ENCODE measurements around the gene TEX19. TPM values are rescaled to one million over a fixed set of nuclear protein-coding genes. Genes with fewer than 3 reads are reported as not detected.
"Not testable (repeated sequence)": the region's sequence is repeated elsewhere in the genome, so short reads cannot be mapped to it uniquely, and the experiment has no call there.

TEX19 gene
- total and polyA plus RNA-seq, 4 donors = 0.03 TPM; not detected in 3

- Histone ChIP-seq H3K27me3 (ENCODE audit: control insufficient read depth in 3 of 3, insufficient read depth in 3 of 3, low read length in 2 of 3) (peaks cover 33 to 51% (median 35%) of the 10 kb centered on the region in 3 donors), H3K36me3 (ENCODE audit: control insufficient read depth in 4 of 4, insufficient read depth in 4 of 4, low read length in 4 of 4) (no peaks in the 10 kb centered on the region), H3K27ac (ENCODE audit: low read depth in 1 of 2, low read length in 1 of 2) (no peak overlapping the region), H3K9ac (ENCODE audit: insufficient read depth in 1 of 2, low read length in 2 of 2) (no peak overlapping the region), H3K4me3 (no peak overlapping the region), H3K4me1 (ENCODE audit: control insufficient read depth in 5 of 5, insufficient read depth in 5 of 5, low read length in 5 of 5) (peaks cover 0 to 13% (median 5%) of the 10 kb centered on the region in 5 donors), H3K9me3 (ENCODE audit: control insufficient read depth in 4 of 4, insufficient read depth in 3 of 4, low read length in 3 of 4) (peaks cover 0 to 7% (median 0%) of the 10 kb centered on the region in 4 donors)
- no peak for DNase-seq
- TF ChIP-seq, protein P1, sequence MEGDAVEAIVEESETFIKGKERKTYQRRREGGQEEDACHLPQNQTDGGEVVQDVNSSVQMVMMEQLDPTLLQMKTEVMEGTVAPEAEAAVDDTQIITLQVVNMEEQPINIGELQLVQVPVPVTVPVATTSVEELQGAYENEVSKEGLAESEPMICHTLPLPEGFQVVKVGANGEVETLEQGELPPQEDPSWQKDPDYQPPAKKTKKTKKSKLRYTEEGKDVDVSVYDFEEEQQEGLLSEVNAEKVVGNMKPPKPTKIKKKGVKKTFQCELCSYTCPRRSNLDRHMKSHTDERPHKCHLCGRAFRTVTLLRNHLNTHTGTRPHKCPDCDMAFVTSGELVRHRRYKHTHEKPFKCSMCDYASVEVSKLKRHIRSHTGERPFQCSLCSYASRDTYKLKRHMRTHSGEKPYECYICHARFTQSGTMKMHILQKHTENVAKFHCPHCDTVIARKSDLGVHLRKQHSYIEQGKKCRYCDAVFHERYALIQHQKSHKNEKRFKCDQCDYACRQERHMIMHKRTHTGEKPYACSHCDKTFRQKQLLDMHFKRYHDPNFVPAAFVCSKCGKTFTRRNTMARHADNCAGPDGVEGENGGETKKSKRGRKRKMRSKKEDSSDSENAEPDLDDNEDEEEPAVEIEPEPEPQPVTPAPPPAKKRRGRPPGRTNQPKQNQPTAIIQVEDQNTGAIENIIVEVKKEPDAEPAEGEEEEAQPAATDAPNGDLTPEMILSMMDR (IDR thresholded peaks at IDR 0.05; ENCODE audit: control extremely low read depth, extremely low read depth) = no peak
- ATAC-seq (ENCODE audit: insufficient read depth, low FRiP score) = no peak
- WGBS, 2 donors = 70 to 78% methylated on average over 16 of the region's 16 CpGs
These were observed 17.1 kb downstream of the TEX19 start for GRCh38 chr17:82376042-82376730.

- peaks cover 23 to 47% (median 37%) of the 10 kb centered on the region in 3 donors for H3K27me3 ChIP-seq (ENCODE audit: control insufficient read depth in 3 of 3, insufficient read depth in 3 of 3, low read length in 2 of 3)
- not testable (repeated sequence) for DNase-seq; H3K4me3 ChIP-seq; ATAC-seq (ENCODE audit: insufficient read depth, low FRiP score); H3K9ac ChIP-seq (ENCODE audit: insufficient read depth in 1 of 2, low read length in 2 of 2); H3K9me3 ChIP-seq (ENCODE audit: control insufficient read depth in 4 of 4, insufficient read depth in 3 of 4, low read length in 3 of 4); H3K36me3 ChIP-seq (ENCODE audit: control insufficient read depth in 4 of 4, insufficient read depth in 4 of 4, low read length in 4 of 4); H3K4me1 ChIP-seq (ENCODE audit: control insufficient read depth in 5 of 5, insufficient read depth in 5 of 5, low read length in 5 of 5); H3K27ac ChIP-seq (ENCODE audit: low read depth in 1 of 2, low read length in 1 of 2)
- WGBS, 2 donors = 53 to 63% methylated on average over 3 of the region's 5 CpGs
These were observed 18.2 kb downstream of the TEX19 start for GRCh38 chr17:82377294-82377693.

DNA sequence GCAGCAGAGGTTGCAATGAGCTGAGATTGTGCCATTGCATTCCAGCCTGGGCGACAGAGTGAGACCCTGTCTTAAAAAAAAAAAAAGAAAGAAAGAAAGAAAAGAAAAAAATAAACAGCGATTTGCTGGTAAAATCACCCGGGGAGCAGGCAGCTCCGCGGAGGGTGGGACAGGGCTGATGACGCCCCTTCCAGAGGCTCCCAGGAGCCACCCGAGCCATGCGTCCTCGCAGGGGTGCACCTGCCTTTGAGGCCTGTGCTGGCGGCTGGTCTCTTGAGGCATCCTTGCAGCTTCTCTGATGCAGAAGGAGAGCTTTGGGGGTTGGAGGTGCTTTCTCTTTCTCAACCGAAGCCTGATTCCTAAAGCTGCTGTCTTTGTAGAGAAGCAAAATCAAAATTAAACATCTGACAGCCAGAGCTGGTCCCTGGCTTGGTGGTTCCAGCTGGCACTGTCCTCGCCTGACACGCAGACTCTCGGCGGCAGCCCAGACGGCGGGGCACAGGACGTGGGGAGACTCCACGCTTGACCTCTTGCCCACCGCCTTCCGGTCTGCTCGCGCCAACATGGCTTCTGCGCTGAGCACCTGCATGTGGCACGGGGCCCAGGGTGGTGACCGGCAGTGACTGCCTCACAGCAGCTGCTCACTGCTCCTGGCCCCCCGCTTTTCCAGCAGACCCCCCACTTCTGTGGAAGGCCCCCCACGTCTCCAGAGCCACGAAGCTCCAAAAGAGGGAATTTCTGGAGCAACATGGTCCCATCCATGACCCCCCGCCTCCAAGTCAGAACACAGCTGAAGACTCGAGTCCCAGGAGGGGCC, 19.1 kb downstream of the TEX19 start:
- Histone ChIP-seq H3K9me3 (ENCODE audit: control insufficient read depth in 4 of 4, insufficient read depth in 3 of 4, low read length in 3 of 4) (peaks cover 0 to 4% (median 0%) of the 10 kb centered on the region in 4 donors), H3K4me1 (ENCODE audit: control insufficient read depth in 5 of 5, insufficient read depth in 5 of 5, low read length in 5 of 5) (peaks cover 0 to 2% (median 0%) of the 10 kb centered on the region in 5 donors), H3K27me3 (ENCODE audit: control insufficient read depth in 3 of 3, insufficient read depth in 3 of 3, low read length in 2 of 3) (peaks cover 23 to 39% (median 29%) of the 10 kb centered on the region in 3 donors), H3K36me3 (ENCODE audit: control insufficient read depth in 4 of 4, insufficient read depth in 4 of 4, low read length in 4 of 4) (no peaks in the 10 kb centered on the region), H3K9ac (ENCODE audit: insufficient read depth in 1 of 2, low read length in 2 of 2) (no peak overlapping the region), H3K4me3 (no peak overlapping the region), H3K27ac (ENCODE audit: low read depth in 1 of 2, low read length in 1 of 2) (no peak overlapping the region)
- no peak for ATAC-seq (ENCODE audit: insufficient read depth, low FRiP score)
- WGBS, 2 donors = 80 to 83% methylated on average over 31 of the region's 31 CpGs
- TF ChIP-seq, protein P1 (IDR thresholded peaks at IDR 0.05; ENCODE audit: control extremely low read depth, extremely low read depth) = no peak
- DNase-seq = no peak

GRCh38 chr17:82378741-82379021, 19.6 kb downstream of the TEX19 start:
- 73 to 85% methylated on average over 10 of the region's 10 CpGs for WGBS, 2 donors
- Histone ChIP-seq H3K9me3 (ENCODE audit: control insufficient read depth in 4 of 4, insufficient read depth in 3 of 4, low read length in 3 of 4) (peaks cover 0 to 4% (median 0%) of the 10 kb centered on the region in 4 donors), H3K27ac (ENCODE audit: low read depth in 1 of 2, low read length in 1 of 2) (no peak overlapping the region), H3K27me3 (ENCODE audit: control insufficient read depth in 3 of 3, insufficient read depth in 3 of 3, low read length in 2 of 3) (peaks cover 22 to 33% (median 23%) of the 10 kb centered on the region in 3 donors), H3K9ac (ENCODE audit: insufficient read depth in 1 of 2, low read length in 2 of 2) (no peak overlapping the region), H3K4me3 (no peak overlapping the region), H3K36me3 (ENCODE audit: control insufficient read depth in 4 of 4, insufficient read depth in 4 of 4, low read length in 4 of 4) (no peaks in the 10 kb centered on the region), H3K4me1 (ENCODE audit: control insufficient read depth in 5 of 5, insufficient read depth in 5 of 5, low read length in 5 of 5) (peaks cover 0 to 2% (median 0%) of the 10 kb centered on the region in 5 donors)
- DNase-seq = no peak
- ATAC-seq (ENCODE audit: insufficient read depth, low FRiP score) = no peak
- TF ChIP-seq, protein P1 (IDR thresholded peaks at IDR 0.05; ENCODE audit: control extremely low read depth, extremely low read depth) = no peak

Data from lung (tissue), 12 donors.